CD4-positive, alpha-beta T cell treated with Interleukin-21 for 1 hour (primary cell): Measurements from ENCODE around the gene MXRA5.
"Not testable (repeated sequence)": the region's sequence is repeated elsewhere in the genome, so short reads cannot be mapped to it uniquely, and the experiment has no call there.

Experiments used
- DNase-seq: peaks from one replicate; pipeline ENCODE4 v3.0.0-alpha.2; 2020

MXRA5 gene

DNA sequence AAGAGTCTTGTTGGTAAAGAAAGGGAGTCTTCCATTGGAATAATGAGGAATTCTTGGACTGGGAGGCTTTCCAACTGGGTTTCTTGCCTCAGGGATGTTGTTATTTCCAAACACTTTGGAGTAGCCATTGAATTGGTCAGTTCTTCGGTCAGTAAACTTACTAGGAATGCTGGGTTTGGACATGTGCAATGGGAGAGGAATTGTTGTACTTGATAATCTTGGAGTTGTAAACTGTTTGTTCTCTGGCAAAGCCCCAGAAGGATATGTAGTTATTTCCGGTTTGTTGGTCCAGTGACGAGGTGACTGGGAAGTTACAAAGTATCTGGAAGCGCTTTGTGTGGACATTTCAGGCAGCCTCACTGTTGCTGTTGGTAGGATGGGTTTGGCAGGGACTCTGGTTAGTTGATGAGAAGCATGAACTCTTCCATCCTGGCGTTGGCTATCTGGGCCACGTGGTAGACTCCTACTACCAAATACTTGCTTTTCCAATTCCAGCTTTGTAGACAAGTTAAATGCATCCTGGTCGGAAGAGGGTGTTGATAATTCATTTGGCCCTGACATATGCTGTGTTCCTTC is 25.9 kb downstream of the MXRA5 start:
- DNase-seq = no peak

DNA sequence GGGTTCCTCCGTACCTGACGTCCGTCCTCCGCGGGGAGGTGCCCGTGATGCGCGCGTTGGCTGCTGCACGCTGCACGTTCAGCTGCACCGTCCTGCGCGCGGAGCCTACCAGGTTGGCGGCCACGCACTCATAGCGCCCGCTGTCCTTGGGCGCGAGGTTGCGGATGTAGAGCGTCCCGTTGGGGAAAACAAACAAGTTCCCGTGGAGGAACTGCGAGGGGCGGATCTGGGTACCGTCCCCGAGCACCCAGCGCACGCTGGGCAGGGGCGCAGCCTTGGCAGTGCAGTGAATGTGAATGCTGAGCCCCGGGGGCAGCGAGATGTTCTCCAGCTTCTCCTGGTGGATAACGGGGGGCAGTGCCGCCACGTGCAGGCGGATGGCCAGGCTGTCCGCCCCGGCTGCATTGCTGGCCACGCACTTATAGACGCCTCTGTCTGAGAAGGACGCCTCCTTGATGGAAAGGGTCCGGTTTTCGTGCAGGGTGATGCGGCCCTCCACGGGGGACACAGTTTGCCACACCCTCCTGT is 29.2 kb downstream of the MXRA5 start:
- no peak for DNase-seq

DNA sequence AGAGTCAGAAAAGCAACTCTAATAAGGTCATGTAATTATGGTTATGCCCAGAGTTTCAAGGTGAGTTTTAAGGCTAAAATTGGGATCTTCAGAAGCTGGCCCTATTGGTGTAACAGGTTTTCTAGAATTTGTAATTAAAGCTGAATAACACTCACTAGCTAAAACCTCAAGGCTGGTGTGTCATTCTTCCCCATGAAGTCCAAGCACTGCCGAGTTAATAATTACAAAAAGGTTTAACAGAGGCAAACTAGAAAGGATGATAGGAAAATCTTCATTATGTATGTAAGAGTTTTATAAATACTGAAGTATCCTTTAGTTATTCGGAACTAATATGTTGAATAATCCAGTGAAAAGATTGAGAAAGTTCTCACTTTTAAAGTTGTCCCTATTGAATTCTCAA is 34.3 kb downstream of the MXRA5 start:
- DNase-seq = no peak

DNA sequence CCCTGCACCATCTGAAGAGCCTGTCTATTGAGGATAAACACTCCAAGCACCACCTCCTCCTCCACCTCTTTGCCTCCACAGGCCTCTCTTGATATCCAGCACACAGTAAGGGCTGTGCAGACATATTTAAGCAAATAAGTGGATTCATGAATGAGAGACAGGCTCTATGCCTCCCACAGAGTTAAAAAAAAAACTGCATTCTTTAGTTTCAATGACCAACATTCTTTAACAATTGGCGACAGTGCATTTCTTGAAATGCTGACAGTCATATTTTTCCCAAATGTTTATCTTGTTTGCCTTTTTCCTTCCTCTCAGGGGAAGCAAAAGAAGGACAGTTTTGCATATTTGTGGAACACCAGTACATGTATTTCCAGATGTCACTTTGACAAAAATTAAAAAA is 38.6 kb downstream of the MXRA5 start:
- no peak for DNase-seq

DNA sequence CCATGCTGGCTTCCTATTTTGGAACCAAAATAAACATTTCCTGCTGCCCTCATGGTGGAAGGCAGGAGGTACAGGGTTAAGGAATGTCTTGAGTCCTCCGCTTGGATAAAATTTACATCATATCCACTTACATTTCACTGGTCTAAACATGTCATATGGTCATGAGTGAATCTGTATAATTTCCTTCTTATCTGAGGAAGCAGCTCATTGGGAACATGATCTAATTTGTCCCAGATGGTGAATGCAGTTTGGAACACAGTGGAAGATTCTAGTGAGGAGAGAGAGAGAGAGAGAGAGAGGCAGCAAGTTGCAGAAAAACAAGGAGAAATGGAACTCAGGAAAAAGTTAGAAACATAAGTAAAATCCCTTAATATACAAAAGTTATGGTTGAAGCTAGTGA is 46.8 kb downstream of the MXRA5 start:
- DNase-seq = no peak

DNA sequence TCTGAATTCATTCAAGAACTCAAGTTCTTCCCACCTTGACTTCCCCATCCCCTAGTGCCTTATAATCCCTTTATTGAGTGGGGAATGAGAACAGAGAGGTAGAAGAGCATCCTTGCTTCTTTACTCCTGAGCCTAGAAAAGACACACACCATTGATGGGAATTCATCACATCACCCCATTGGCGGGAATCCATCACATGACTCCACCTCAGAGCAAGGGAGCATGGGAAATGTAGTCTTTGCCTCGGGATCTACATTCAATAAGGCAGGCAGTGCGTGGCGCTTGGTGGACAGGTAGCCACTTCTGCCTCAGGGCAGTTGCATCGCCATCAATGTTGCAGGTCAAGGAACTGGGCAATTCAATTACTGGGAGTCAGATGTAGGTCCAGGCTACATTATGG is 50.7 kb downstream of the MXRA5 start:
- no peak for DNase-seq

DNA sequence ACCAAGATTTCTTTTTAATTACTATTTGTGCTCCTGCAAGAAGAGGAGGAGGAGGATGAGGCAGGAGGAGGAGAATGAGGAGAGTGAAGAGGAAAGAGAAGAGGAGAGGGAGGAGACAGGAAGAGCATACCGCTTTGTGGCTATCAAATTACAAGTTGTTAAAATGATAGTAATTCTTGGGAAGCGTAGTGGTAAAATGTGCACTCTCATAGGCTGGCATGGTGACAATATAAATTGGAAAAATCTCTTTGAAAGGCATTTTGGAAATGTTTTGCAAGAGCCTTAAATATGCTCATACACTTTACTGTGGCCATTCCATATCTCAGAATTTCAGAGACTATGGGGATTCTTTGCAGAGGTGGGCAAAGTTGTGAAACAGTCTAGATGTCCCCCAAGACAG is 53.2 kb downstream of the MXRA5 start:
- DNase-seq = no peak

DNA sequence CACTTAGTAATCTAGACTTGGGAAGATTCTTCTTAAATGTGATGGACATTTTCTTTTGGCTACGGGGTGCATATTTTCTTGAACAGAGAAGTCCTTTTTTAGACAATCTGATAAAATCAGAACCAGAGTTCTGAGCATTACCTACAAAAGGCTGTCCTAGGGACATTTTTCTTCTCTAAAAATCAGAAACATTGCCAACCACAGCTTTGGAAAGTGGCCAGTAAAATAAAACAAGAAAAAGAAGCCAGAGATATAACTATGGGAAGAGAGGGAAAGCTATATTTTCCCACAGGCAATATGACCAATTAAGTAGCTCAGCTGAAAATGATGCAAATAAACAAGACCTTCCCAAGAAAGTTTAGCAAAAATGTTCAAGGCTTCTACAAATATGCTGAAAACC is 55.9 kb downstream of the MXRA5 start:
- no peak for DNase-seq

DNA sequence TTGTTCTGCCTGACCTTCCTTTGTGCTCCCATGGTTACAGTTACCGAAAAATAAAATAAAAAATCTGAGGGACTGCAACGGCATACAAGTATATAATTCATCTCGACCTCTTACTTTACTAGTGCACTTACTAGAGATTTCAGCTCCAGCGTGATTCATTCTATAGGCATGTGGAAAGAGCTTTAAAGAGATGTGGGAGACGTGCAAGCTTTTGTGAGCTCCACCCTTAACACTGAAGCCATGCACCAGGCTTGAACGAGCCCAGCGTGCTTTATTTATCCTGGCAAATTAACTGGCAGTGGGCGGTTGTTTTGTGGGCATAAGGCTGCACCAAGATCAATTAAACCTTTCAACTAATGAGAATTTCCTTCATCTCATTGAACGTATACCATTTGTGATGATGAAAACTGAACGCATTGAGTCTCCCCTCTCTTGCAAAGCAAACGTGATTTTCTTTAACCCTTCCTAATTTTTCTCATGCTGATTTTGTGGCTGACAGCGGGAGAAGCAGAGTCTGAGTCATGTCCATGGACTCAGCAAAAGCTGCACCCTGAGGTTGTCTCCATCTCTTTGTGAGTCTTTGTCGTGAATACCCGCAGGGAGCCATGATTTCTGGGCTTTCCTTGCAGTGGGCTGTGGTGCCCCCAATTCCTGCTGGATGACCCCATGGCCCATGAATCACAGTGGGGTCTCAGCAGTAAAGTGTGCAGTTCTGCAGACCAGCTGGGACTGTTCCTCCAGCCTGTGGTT is 60.1 kb downstream of the MXRA5 start:
- DNase-seq = no peak

DNA sequence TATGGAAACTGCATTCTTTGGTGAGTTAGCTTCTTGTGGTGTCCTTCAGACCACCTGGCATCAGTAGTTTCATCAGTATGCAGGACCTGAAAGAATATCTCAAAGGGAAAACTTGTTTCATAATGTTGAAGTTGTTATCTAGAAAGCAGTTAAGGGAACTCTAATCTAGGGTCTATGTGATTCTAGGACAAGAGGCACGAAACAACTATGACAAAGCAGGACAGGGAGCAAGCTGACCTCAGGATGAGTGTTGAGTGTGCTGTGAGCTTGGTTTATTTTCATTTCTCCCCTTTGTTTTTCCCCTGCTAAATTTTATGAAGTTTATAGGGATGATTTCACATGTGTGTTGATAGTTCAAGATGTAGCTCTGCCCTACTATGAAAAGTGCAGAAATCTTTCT is 65.7 kb downstream of the MXRA5 start:
- no peak for DNase-seq

DNA sequence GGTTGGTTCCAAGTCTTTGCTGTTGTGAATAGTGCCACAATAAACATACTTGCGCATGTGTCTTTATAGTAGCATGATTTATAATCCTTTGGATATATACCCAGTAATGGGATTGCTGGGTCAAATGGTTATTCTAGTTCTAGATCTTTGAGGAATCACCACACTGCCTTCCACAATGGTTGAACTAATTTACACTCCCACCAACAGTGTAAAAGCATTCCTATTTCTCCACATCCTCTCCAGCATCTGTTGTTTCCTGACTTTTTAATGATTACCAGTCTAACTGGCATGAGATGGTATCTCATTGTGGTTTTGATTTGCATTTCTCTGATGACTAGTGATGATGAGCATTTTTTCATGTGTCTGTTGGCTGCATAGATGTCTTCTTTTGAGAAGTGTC is 72.8 kb downstream of the MXRA5 start:
- not testable (repeated sequence) for DNase-seq

DNA sequence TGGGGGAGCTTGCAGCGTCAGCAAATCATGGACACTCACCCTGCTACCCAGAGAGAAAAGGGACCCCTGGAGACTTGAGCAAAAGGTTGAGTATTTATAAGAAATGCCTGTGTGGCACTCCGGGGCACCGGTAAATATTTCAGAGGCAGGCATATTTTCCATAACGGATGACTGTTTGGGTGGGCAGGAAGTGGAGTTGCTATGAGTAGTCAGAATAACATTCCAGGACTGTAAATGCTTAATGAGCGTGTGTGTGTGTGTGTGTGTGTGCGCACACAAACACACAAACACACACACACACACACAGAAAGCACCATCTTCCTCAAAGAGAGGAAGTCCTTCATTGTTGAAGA is 74.6 kb downstream of the MXRA5 start:
- no peak for DNase-seq

DNA sequence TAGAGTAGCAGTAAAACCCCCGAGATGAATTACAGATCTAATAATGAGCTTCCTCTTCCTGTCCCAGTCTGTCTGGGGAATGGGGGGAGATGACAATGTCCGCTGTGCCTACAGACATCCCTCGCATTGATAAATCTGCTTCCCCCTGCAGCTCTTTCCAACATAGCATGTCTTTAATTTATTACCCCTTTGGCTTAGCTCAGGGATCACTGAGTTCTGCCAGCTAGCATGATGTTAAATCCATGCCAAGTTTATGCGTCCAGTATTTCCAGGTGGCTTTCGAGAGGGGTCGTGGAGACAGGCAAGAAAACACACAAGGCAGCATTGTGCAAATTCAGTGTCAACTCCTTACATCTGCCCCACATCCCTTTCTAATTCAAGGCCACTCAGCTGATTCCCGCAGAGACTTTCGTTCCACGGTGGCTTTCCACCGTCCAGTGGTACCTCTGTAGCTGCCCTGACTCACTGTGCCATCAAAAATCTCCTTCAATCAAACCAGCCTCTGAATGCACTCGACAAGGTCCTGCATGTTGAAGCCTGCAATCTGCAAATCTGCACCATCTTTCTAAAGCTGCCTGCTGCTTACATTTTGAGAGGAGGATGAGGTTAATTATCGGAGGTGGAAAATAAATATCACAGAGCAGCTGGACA is 75.1 kb downstream of the MXRA5 start:
- no peak for DNase-seq

DNA sequence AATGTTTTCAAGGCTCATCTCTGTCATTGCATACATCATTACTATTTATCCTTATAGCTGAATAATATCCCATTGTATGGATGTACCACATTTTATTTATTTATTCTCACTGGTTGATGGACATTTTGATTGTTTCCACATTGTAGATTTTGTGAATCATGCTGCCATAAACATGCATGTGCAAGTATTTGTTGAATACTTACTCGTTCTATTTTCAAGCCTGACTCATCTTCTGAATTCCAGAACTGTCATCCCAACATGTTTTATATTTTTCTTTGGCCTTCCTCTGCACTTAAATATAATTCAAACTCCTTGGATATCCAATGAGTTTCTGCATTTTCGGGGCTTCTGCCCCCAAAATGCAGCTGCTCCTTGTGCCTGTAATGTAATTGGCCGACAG is 77.6 kb downstream of the MXRA5 start:
- DNase-seq = no peak

DNA sequence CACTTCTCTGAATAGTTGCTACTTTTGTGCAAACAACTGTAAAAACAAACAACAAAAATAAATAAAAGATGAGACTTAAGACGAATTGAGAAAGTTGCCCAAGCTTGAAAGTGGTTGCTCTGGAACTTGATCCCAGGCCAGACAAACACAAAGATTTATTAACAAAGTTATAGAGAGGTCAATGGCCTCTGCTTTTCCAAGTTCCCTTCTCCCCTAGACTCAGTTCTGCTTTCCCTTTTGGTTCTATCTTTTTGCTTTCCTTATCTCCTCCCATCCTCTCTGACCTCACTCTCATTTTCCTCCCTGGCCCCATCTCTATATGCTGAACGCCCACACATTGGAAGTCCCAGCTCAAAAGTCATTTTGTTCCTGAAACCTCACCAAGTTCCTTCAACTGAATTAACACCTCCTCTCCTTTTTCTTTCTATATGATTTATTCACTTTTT is 82.7 kb downstream of the MXRA5 start:
- DNase-seq = no peak

DNA sequence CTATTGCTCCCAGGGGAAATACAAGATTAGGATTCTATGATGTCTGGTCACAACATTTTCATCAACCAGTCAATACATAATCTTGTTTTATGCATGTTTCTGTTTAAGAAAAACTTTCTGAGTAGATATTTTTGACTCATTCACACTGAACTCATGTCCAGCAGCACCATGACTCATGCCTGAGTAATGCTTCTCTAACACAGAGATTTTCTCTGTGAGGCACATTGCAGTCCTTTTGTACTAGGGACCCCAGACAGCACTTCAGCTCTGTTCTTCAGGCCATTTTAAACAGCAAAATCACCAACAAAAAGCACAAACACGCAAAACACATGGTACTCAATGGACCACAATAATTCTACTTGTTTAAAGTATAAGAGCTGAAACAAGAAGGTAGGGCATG is 83.6 kb downstream of the MXRA5 start:
- DNase-seq = no peak
